A549 (cell line): ENCODE results near the gene MAST3. TPM values are rescaled to one million over a fixed set of nuclear protein-coding genes. Genes with fewer than 3 reads are reported as not detected.

Source experiments
- ATAC-seq, 2 experiments: fragments of 200-7000 bp in 1 of 2; fragments of >200 bp in 1 of 2; cut with Nextera tagmentation in 1 of 2; cut with Tn5 transposase in 1 of 2; 3 replicates each; pipeline versions ENCODE4 v1.8.0 to v1.9.1; 2018 to 2020; ENCODE audit warnings: mild to moderate bottlenecking in 1 of 2, moderate library complexity in 1 of 2
- CTCF ChIA-PET: fragments of 300-600 bp; sonication (Branson Sonifier 250); formaldehyde crosslinking; extraction: SDS; loops from one replicate; lab custom pipeline; 2021; ENCODE audit warnings: antibody characterized with exemption, inconsistent platforms; lab: Yijun Ruan, JAX
- POLR2A ChIA-PET: fragments of 350-600 bp; formaldehyde crosslinking; extraction: SDS; loops from one replicate; lab custom pipeline; 2021; ENCODE audit warnings: antibody characterized with exemption, inconsistent platforms; lab: Yijun Ruan, JAX
- DNase-seq, 2 experiments: peaks; one replicate each; pipeline versions ENCODE4 v3.0.0 to v3.0.0-alpha.2; 2011 to 2016; ENCODE audit warnings: low read depth in 1 of 2, low spot score in 1 of 2
- FAIRE-seq: peaks from 2 replicates; lab custom pipeline; 2011; peaks lifted over from hg19 to GRCh38; lab: Jason Lieb, UNC
- H3K27ac ChIP-seq, 2 experiments: fragments of >200 bp; sonication (Bioruptor Twin); formaldehyde crosslinking; 3 replicates each; pipeline ENCODE4 v1.5.1; 2016 to 2017
- H3K4me1 ChIP-seq: fragments of >200 bp; sonication (Bioruptor Twin); formaldehyde crosslinking; 3 replicates; pipeline ENCODE4 v1.6.1; 2016
- H3K4me2 ChIP-seq: fragments of >200 bp; sonication (Bioruptor Twin); formaldehyde crosslinking; 3 replicates; pipeline ENCODE4 v1.6.1; 2016
- H3K4me3 ChIP-seq: fragments of >200 bp; sonication (Bioruptor Twin); formaldehyde crosslinking; 3 replicates; pipeline ENCODE4 v1.5.1; 2016
- H3K9me3 ChIP-seq: fragments of >200 bp; sonication (Bioruptor Twin); formaldehyde crosslinking; 3 replicates; pipeline ENCODE4 v1.6.1; 2016
- ATOH8 ChIP-seq: fragments of 250-450 bp; sonication (Bioruptor Pico); IDR thresholded peaks from 2 replicates; pipeline ENCODE4 v1.5.0; 2020; ENCODE audit warnings: low read depth, mild to moderate bottlenecking, moderate library complexity
- CHD2 ChIP-seq: fragments of 150-350 bp; IDR thresholded peaks from 2 replicates; pipeline ENCODE4 v1.6.1; 2014; ENCODE audit warnings: low read length; ENCODE audit not compliant: partially characterized antibody
- EHF ChIP-seq: fragments of 250-450 bp; sonication (Bioruptor Pico); IDR thresholded peaks from 2 replicates; pipeline ENCODE4 v1.5.0; 2020; ENCODE audit warnings: mild to moderate bottlenecking
- FOSB ChIP-seq: fragments of 250-450 bp; sonication (Bioruptor Pico); IDR thresholded peaks from 2 replicates; pipeline ENCODE4 v1.5.0; 2020; ENCODE audit warnings: mild to moderate bottlenecking, moderate library complexity
- FOXS1 ChIP-seq: fragments of 250-450 bp; sonication (Bioruptor Pico); IDR thresholded peaks from 2 replicates; pipeline ENCODE4 v1.5.0; 2020; ENCODE audit warnings: mild to moderate bottlenecking, moderate library complexity
- GATA3 ChIP-seq: IDR thresholded peaks from 2 replicates; pipeline ENCODE4 v1.6.1; 2012; ENCODE audit warnings: borderline replicate concordance
- NPAS2 ChIP-seq: fragments of 250-450 bp; sonication (Bioruptor Pico); IDR thresholded peaks from 2 replicates; pipeline ENCODE4 v1.8.0; 2022; ENCODE audit warnings: mild to moderate bottlenecking, moderate library complexity, borderline replicate concordance
- PHF8 ChIP-seq: fragments of 200-600 bp; sonication (generic); IDR thresholded peaks from 2 replicates; pipeline ENCODE4 v1.6.1; 2016; ENCODE audit warnings: low read depth, mild to moderate bottlenecking, antibody characterized with exemption, moderate library complexity, borderline replicate concordance
- RAD21 ChIP-seq, 2 experiments: fragments of >200 bp in 1 of 2; sonication (Bioruptor Twin) in 1 of 2; formaldehyde crosslinking in 1 of 2; IDR thresholded peaks in 1 of 2; conservative IDR thresholded peaks in 1 of 2; 2 replicates in 1 of 2; 3 replicates in 1 of 2; pipeline ENCODE4 v1.6.1; 2012 to 2018; ENCODE audit warnings: inconsistent platforms in 1 of 2
- SREBF2 ChIP-seq: fragments of 450-650 bp; IDR thresholded peaks from 2 replicates; pipeline ENCODE4 v1.6.1; 2014; ENCODE audit warnings: mild to moderate bottlenecking, moderate library complexity
- ZC3H11A ChIP-seq: fragments of 450-650 bp; IDR thresholded peaks from 2 replicates; pipeline ENCODE4 v1.6.1; 2014; ENCODE audit warnings: antibody characterized with exemption, mild to moderate bottlenecking
- ZFP36 ChIP-seq: fragments of 450-650 bp; IDR thresholded peaks from 2 replicates; pipeline ENCODE4 v1.6.1; 2014; ENCODE audit warnings: borderline replicate concordance; ENCODE audit not compliant: partially characterized antibody
- WGBS: methylation state at CpG from one replicate; pipeline ENCODE4 v1.1.6; 2017; ENCODE audit errors: missing lambda C conversion rate; 5-methylcytosine and 5-hydroxymethylcytosine counted together
- polyA plus RNA-seq, 4 experiments: library from polyadenylated mRNA; depleted of rRNA in 3 of 4; stranded (reverse); fragments of >200 nt; fragmentation: RNase III in 1 of 4; extraction: RNeasy Plus Mini Kit Qiagen cat#74134 plus additional on column Dnase treatment in 1 of 4; gene quantifications; 2 replicates in 3 of 4; 3 replicates in 1 of 4; pipeline ENCODE4 v1.2.3, GENCODE V29; 2011 to 2017
- small RNA-seq, 6 experiments: library from RNA; depleted of rRNA; stranded (forward); fragments of <200 nt; gene quantifications; one replicate each; pipeline ENCODE3, GENCODE V24; 2012

Gene MAST3
- polyA plus RNA-seq, 2 of the 4 experiments (the other 2 are of a cell fraction): 1.3 to 2.5 TPM

- TF ChIP-seq RAD21 (conservative IDR thresholded peaks at IDR 0.05 in 1 of 2, IDR thresholded peaks at IDR 0.05 in 1 of 2): no peak
- TF ChIP-seq ZFP36: no peak
Measured at GRCh38 chr19:18197941-18198340, 100.4 kb downstream of the MAST3 start (continued).

- Histone ChIP-seq H3K4me3 (no peak overlapping the region), H3K4me2 (no peak overlapping the region)
- CTCF ChIA-PET: interaction anchor here (1.4 to 8.9 kb wide), 2 partner anchors 10 to 54 kb away, joined by 4 to 86 read pairs; a partner anchor contains a TSS
- TF ChIP-seq EHF (CRISPR knock-in tag): no peak
- TF ChIP-seq FOXS1 (CRISPR knock-in tag): no peak
- TF ChIP-seq SREBF2: no peak
- no peak for TF ChIP-seq NPAS2 (CRISPR knock-in tag)
- TF ChIP-seq CHD2: no peak
- no peak for TF ChIP-seq FOSB (CRISPR knock-in tag)
- TF ChIP-seq PHF8: no peak
- no peak for TF ChIP-seq ATOH8
- TF ChIP-seq GATA3: no peak
- TF ChIP-seq ZC3H11A: no peak
- TF ChIP-seq, all 56 proteins: peak for 0
- ATAC-seq: no peak
- Histone ChIP-seq H3K4me1 (peaks cover 16% of the 10 kb centered on the region; the same call in 2 of the 3 replicates), H3K9me3 (no peaks in the 10 kb centered on the region), H3K27ac (no peak overlapping the region)
- 76% methylated on average over 6 of the region's 6 CpGs for WGBS
- DNase-seq: no peak
- no peak for FAIRE-seq
- POLR2A ChIA-PET: interaction anchor here (0.6 kb wide), 1 partner anchor 10 kb away, joined by 3 read pairs; no protein-coding TSS in a partner anchor
Measured at GRCh38 chr19:18198374-18198773, 100.8 kb downstream of the MAST3 start.

Small RNA genes lying within 50 kb of the gene (small RNA-seq; reads per million reads assigned to genes)
- 0 reads per million in 6 experiments for gene IFI30

Other genes starting within 250 kb of the MAST3 start
- 0.89 and 1.2 TPM in 2 replicates for gene JAK3, start 249.8 kb upstream of the MAST3 start, polyA plus RNA-seq (2011; rRNA removed)
- 0.24 to 0.40 TPM (median 0.31 TPM) in 3 replicates for gene JAK3, start 249.8 kb upstream of the MAST3 start, polyA plus RNA-seq (2017; fragmentation: RNase III; extraction: RNeasy Plus Mini Kit Qiagen cat#74134 plus additional on column Dnase treatment)
- 624 and 696 TPM in 2 replicates for gene RPL18A, start 237.9 kb upstream of the MAST3 start, polyA plus RNA-seq (2011; rRNA removed)
- 1,807 to 1,898 TPM (median 1,812 TPM) in 3 replicates for gene RPL18A, start 237.9 kb upstream of the MAST3 start, polyA plus RNA-seq (2017; fragmentation: RNase III; extraction: RNeasy Plus Mini Kit Qiagen cat#74134 plus additional on column Dnase treatment)
- 0.25 TPM in 2 replicates for gene SLC5A5, start 225.8 kb upstream of the MAST3 start, polyA plus RNA-seq (2011; rRNA removed)
- 0.06 to 0.20 TPM (median 0.13 TPM) in 3 replicates for gene SLC5A5, start 225.8 kb upstream of the MAST3 start, polyA plus RNA-seq (2017; fragmentation: RNase III; extraction: RNeasy Plus Mini Kit Qiagen cat#74134 plus additional on column Dnase treatment)
- 20.8 and 35.4 TPM in 2 replicates for gene CCDC124, start 164.8 kb upstream of the MAST3 start, polyA plus RNA-seq (2011; rRNA removed)
- gene CCDC124, start 164.8 kb upstream of the MAST3 start, polyA plus RNA-seq (2017; fragmentation: RNase III; extraction: RNeasy Plus Mini Kit Qiagen cat#74134 plus additional on column Dnase treatment): 113 to 123 TPM (median 116 TPM) in 3 replicates
- 0.20 and 0.43 TPM in 2 replicates for gene KCNN1, start 130.7 kb upstream of the MAST3 start, polyA plus RNA-seq (2011; rRNA removed)
- gene KCNN1, start 130.7 kb upstream of the MAST3 start, polyA plus RNA-seq (2017; fragmentation: RNase III; extraction: RNeasy Plus Mini Kit Qiagen cat#74134 plus additional on column Dnase treatment): 0.56 to 0.85 TPM (median 0.69 TPM) in 3 replicates
- 11.2 and 14.5 TPM in 2 replicates for gene ARRDC2, start 89.6 kb upstream of the MAST3 start, polyA plus RNA-seq (2011; rRNA removed)
- 14.8 to 15.2 TPM (median 15.0 TPM) in 3 replicates for gene ARRDC2, start 89.6 kb upstream of the MAST3 start, polyA plus RNA-seq (2017; fragmentation: RNase III; extraction: RNeasy Plus Mini Kit Qiagen cat#74134 plus additional on column Dnase treatment)
- not detected in 2 replicates for gene IL12RB1, start 10.8 kb upstream of the MAST3 start, polyA plus RNA-seq (2011; rRNA removed)
- not detected in 3 replicates for gene IL12RB1, start 10.8 kb upstream of the MAST3 start, polyA plus RNA-seq (2017; fragmentation: RNase III; extraction: RNeasy Plus Mini Kit Qiagen cat#74134 plus additional on column Dnase treatment)
- 5.3 and 6.7 TPM in 2 replicates for gene PIK3R2, start 55.4 kb downstream of the MAST3 start, polyA plus RNA-seq (2011; rRNA removed)
- 8.3 to 12.4 TPM (median 9.3 TPM) in 3 replicates for gene PIK3R2, start 55.4 kb downstream of the MAST3 start, polyA plus RNA-seq (2017; fragmentation: RNase III; extraction: RNeasy Plus Mini Kit Qiagen cat#74134 plus additional on column Dnase treatment)
- 11.2 and 12.3 TPM in 2 replicates for gene IFI30, start 76.0 kb downstream of the MAST3 start, polyA plus RNA-seq (2011; rRNA removed)
- 13.5 to 19.8 TPM (median 16.8 TPM) in 3 replicates for gene IFI30, start 76.0 kb downstream of the MAST3 start, polyA plus RNA-seq (2017; fragmentation: RNase III; extraction: RNeasy Plus Mini Kit Qiagen cat#74134 plus additional on column Dnase treatment)
- gene MPV17L2, start 95.4 kb downstream of the MAST3 start, polyA plus RNA-seq (2011; rRNA removed): 8.3 and 11.4 TPM in 2 replicates
- 12.2 to 13.9 TPM (median 12.3 TPM) in 3 replicates for gene MPV17L2, start 95.4 kb downstream of the MAST3 start, polyA plus RNA-seq (2017; fragmentation: RNase III; extraction: RNeasy Plus Mini Kit Qiagen cat#74134 plus additional on column Dnase treatment)
- 0.39 and 1.0 TPM in 2 replicates for gene RAB3A, start 106.3 kb downstream of the MAST3 start, polyA plus RNA-seq (2011; rRNA removed)
- gene RAB3A, start 106.3 kb downstream of the MAST3 start, polyA plus RNA-seq (2017; fragmentation: RNase III; extraction: RNeasy Plus Mini Kit Qiagen cat#74134 plus additional on column Dnase treatment): 1.0 to 1.6 TPM (median 1.4 TPM) in 3 replicates
- 0.25 and 0.54 TPM in 2 replicates for gene PDE4C, start 128.7 kb downstream of the MAST3 start, polyA plus RNA-seq (2011; rRNA removed)
- gene PDE4C, start 128.7 kb downstream of the MAST3 start, polyA plus RNA-seq (2017; fragmentation: RNase III; extraction: RNeasy Plus Mini Kit Qiagen cat#74134 plus additional on column Dnase treatment): 0.34 to 0.65 TPM (median 0.55 TPM) in 3 replicates
- gene IQCN, start 176.7 kb downstream of the MAST3 start, polyA plus RNA-seq (2011; rRNA removed): 0.34 and 0.63 TPM in 2 replicates
- 0.49 to 0.64 TPM (median 0.50 TPM) in 3 replicates for gene IQCN, start 176.7 kb downstream of the MAST3 start, polyA plus RNA-seq (2017; fragmentation: RNase III; extraction: RNeasy Plus Mini Kit Qiagen cat#74134 plus additional on column Dnase treatment)
- gene JUND, start 183.8 kb downstream of the MAST3 start, polyA plus RNA-seq (2011; rRNA removed): 52.9 and 68.9 TPM in 2 replicates
- gene JUND, start 183.8 kb downstream of the MAST3 start, polyA plus RNA-seq (2017; fragmentation: RNase III; extraction: RNeasy Plus Mini Kit Qiagen cat#74134 plus additional on column Dnase treatment): 52.6 to 70.4 TPM (median 65.1 TPM) in 3 replicates
- gene LSM4, start 225.3 kb downstream of the MAST3 start, polyA plus RNA-seq (2011; rRNA removed): 106 and 154 TPM in 2 replicates
- gene LSM4, start 225.3 kb downstream of the MAST3 start, polyA plus RNA-seq (2017; fragmentation: RNase III; extraction: RNeasy Plus Mini Kit Qiagen cat#74134 plus additional on column Dnase treatment): 169 to 180 TPM (median 171 TPM) in 3 replicates
- 7.1 and 8.6 TPM in 2 replicates for gene PGPEP1, start 242.8 kb downstream of the MAST3 start, polyA plus RNA-seq (2011; rRNA removed)
- gene PGPEP1, start 242.8 kb downstream of the MAST3 start, polyA plus RNA-seq (2017; fragmentation: RNase III; extraction: RNeasy Plus Mini Kit Qiagen cat#74134 plus additional on column Dnase treatment): 4.5 to 5.9 TPM (median 5.3 TPM) in 3 replicates